ENCODE measurements around the gene SLC49A3.
"Not testable (repeated sequence)": the region's sequence is repeated elsewhere in the genome, so short reads cannot be mapped to it uniquely, and the experiment has no call there.

Gene SLC49A3

DNA sequence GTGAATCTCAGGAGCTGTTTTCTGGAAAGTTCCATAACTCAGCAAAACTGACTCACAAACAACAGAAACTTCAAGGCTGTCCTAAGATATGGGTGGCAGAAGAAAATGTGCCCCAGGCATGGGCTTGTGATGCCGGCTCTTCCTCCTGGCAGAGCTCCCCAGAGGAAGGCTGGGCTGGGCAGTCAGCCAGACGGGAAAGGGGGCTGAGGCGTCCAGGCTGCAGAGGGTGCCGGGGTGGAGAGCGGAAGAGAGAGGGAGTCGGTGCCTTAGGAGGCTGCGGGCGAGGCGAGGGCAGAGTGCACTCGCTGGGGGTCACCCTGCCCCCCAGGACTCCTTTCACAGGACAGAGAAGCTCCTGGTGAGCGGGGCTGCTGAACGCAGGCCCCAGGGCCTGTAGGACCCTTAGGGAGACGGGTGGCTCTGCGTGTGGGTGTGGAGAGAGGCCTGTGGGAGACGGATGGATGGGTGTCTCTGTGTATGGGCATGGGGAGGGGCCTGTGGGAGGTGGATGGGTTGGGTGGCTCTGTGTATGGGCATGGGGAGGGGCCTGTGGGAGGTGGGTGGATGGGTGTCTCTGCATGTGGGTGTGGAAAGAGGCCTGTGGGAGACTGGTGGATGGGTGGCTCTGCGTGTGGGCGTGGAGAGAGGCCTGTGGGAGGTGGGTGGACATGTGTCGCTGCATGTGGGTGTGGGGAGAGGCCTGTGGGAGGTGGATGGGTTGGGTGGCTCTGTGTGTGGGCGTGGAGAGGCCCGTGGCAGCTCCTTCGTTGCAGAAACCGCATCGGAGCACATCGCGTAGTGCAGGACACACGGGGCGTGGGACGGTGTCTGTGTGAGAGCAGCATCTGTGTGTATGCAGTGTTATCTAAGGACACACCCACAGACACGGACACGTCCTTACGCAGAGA, 32.6 kb upstream of the SLC49A3 start:
- no peak for DNase-seq

DNA sequence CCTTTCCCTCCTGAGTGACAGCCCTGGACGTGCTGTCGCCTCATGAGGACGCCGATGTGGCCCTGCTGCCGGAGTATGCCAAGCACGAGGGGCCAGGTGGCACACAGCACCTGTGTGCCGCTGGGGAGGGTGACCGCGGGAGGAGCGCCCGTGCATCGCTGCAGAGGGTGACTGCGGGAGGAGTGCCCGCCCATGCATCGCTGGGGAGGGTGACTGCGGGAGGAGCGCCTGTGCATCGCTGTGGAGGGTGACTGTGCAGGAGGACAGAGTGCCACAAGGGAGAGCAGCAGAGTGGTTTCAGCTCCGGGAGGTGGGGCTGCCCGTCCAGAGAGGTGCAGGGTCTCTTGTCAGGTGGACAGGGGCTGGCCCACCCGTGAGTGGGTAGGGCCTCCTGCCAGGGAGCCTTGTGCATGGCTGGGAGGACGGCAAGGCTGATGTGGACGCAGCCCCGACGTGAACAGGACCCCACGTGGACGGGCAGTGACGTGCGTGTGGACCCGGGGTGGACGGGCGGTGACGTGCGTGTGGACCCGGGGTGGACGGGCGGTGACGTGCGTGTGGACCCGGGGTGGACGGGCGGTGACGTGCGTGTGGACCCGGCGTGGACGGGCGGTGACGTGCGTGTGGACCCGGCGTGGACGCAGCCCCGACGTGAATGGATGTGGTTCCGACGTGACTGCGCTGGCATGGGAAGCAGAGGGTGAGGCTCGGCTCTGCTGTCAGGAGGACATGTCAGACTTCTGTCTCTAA, 31.3 kb upstream of the SLC49A3 start:
- DNase-seq: no peak

DNA sequence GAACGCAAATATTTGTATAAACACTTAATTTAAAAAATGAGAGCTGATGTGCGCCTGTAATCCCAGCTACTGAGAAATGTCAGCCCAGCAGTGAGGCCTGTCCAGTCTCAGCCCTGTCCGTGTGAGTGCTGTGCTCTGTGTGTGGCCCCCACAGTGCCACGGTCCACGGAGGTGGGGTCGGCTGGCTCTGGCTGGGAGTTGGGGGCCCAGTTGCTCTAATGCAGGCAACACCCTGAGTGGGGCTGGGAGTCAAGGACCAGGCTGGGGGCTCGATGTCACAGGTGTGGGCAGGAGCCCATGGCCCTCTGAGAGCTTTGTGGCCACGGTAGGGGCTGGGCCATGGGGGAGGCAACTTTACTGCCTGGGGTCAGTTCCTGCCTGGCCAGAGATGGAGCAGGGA, 29.5 kb upstream of the SLC49A3 start:
- DNase-seq: no peak

DNA sequence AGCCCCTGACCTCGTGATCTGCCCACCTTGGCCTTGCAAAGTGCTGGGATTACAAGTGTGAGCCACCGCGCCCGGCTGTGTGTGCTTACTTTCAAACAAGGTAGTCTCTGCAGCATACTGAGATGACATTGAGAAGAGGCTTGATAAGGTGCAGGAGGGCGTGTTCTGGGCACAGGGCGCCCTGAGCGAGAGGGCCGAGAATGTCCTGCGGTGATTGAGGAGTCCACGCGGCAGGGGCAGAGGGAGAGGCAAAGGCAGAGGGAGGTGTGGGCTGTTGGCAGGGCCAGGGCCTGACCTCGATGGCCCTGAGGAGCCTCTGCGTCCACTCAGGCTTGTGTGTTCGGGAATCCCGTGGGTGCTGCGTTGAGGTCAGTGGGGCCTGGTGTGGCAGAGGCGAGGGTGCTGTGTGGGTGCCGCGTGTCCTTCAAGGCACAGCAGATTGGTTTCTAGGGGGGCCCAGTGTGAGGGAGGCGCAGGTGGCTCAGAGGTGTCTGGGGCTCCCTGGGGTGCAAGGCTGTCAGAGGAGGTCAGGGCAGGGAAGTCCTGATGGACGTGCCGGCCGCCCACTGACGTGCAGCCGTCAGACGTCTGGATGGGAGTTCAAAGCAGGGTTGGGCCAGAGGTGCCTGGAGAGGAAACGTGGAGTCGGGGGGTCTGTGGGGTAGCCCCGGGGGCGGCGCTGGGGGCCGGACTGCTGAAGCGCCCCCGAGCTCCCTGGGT, 28.8 kb upstream of the SLC49A3 start:
- no peak for DNase-seq

DNA sequence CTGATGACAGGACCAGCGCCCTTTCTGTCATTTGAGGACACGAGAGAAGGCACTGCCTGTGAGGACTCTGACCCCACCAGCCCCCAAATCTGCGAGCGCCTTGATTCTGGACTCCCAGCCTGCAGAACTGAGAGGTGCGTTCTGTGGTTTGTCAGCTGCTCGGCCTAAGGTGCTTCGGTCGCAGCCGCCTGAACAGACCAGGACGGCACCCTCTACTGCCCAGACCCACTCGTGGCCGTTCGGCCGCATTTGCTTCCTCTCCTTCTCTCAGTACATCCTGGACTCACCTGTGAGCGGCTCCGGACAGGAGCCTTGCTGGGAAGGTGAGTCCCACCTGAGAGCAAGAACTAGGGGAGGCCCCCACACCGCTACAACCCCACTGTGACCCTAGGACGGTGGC, 25.1 kb upstream of the SLC49A3 start:
- no peak for DNase-seq

DNA sequence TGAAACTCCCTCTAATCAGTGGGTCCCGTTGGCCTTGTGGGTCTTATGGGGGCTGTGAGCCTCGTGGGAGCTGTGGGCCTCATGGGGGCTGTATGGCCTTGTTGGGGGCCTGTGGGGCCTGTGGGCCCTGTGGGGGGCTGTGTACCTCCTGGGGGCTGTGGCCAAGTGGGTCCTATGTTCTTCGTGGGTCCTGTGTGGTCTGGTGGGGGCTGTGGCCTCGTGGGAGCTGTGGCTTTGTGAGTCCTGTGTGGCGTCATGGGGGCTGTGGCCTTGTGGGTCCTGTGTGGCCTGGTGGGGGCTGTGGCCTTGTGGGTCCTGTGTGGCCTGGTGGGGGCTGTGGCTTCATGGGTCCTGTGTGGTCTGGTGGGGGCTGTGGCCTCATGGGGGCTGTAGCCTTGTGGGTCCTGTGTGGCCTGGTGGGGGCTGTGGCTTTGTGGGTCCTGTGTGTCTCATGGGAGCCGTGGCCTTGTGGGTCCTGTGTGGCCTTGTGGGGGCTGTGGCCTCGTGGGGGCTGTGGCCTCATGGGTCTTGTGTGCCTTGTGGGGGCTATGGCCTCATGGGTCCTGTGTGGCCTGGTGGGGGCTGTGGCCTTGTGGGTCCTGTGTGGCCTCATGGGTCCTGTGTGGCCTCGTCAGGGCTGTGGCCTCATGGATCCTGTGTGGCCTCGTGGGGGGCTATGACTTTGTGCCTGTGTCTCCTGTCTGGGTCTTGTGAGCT, 24.1 kb upstream of the SLC49A3 start:
- DNase-seq: no peak

DNA sequence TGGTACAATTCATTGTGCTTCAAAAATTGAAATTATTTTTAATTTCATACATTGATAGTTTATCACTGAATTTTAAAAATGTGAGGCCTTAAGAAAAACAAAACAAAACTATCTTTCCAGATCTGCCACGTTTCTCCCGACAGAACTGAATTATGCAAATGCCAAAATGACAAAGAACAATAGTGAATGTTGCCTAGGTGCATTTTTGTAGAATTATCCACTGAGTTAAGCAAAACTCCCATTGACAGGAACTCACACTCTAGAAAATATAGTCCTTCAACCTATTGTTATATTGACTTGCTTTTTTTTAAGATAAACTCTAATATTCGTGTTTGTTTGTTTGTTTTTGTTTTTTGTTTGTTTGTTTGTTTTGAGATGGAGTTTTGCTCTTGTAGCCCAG, 23.1 kb upstream of the SLC49A3 start:
- DNase-seq: no peak

DNA sequence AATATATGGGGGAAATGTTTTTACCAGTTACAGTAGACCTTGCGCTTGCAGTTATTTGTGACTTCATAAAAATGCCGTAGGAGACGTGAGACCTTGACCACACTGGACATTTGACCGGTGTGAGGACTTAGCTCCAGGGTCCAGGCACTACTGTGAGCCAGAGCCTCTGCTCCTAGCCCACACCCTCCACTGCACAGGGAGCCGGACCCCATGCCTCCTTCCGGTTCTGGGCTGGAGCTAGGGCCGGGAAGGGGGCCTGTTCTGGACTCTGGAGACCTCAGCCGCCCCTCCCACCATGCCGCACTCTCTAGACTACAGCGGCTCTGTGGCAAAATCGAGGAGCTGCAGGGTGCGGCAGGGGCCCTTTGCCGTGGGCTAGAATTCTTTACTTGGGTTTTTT, 22.0 kb upstream of the SLC49A3 start:
- no peak for DNase-seq

DNA sequence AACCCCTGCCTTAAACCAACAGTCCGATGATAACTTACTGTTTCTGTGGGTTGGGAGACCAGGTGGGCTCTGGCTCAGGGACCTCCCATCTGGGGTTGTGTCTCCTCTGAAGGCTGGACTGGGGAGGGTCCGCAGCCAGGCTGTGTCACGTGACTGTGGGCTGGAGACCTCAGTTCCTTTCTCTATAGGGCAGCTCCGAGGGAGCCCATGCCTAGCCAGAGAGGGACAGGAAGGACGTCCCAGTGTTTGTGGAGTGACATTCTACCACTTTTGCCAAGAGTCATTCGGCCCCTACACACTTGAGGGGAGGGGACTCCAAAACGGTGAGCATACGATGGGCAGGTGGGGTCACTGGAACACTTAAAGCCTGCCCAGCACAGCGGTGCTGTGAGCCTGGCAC, 21.2 kb upstream of the SLC49A3 start:
- no peak for DNase-seq

DNA sequence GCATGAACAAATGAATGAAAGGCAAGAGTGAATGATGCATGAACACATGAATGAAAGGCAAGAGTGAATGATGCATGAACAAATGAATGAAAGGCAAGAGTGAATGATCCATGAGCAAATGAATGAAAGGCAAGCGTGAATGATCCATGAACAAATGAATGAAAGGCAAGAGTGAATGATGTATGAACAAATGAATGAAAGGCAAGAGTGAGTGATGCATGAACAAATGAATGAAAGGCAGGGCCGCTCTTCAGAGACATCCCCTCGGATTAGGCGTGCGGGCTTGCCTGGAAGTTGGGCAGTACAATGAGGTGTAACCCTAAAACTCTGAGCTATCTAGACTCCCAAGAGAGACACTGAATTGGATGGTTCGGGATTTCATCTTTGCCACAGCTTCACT, 20.4 kb upstream of the SLC49A3 start:
- no peak for DNase-seq

DNA sequence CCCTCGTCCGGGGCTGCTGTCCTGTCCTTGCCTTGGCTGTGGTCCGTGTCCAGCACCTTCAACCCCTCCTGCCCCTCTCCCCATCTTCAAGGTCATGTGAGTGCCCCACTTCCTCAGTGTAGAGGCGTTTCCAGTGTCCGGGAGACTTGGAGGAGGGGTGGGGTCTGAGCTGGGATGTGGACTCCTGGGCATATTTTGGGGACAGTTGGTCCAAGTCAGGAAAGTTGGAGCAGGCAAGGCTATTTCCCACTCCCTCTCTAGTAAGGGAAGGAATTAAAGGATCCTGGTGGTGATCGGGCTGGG, 19.6 kb upstream of the SLC49A3 start:
- DNase-seq: no peak

DNA sequence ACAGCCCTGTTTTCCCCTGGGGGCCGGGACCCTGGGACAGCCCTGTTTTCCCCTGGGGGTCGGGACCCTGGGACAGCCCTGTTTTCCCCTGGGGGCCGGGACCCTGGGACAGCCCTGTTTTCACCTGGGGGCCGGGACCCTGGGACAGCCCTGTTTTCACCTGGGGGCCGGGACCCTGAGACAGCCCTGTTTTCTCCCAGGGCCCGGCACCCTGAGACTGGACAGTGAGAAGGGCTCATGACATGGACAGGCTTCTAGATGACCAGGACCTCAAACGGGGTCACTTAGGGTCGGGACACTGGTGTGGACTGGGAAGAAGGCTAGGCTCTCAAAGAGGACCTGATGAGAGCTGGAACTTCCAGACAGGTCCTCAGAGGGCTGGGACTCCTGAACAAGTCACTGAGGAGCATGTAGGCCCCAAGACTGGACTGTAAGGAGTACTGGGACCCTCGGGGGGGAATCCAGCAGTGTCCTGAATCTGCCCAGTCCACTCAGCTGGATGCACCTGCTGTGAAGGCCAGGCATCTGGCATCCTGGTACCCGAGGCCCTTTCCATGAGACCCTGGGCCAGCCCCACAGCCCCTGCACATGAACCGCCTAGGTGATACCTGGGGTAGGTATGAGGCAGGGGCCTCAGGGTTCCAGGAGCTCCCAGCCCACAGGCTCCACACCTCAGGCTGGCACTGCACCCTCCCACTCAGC, 19.1 kb upstream of the SLC49A3 start:
- DNase-seq: no peak

DNA sequence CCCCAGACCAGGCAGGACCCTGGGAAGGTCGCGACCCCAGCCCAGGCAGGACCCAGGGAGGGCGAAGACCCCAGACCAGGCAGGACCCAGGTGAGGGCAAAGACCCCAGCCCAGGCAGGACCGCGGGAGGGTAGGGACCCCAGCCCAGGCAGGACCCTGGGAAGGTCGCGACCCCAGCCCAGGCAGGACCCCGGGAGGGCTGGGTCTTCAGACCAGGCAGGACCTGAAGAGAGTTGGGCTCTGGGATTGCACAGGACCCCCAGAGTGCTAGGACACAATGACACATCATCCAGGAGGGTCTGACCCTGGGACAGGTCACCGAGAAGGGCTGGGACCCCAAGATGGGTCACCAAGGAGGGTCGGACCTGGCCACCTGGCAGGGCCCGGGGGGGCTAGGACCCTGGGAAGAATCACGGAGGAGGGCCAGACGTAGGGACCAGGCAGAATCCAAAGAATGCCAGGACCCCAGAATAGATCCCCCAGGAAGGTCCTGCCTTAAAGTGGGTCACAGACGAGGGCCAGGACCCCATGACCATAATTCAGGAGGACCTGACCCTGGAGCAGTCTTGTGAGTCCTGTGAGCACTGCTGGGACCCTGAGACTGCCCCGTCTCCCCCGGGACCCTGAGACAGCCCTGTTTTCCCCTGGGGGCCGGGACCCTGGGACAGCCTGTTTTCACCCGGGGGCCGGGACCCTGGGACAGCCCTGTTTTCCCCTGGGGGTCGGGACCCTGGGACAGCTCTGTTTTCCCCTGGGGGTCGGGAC, 18.1 kb upstream of the SLC49A3 start:
- DNase-seq: no peak

DNA sequence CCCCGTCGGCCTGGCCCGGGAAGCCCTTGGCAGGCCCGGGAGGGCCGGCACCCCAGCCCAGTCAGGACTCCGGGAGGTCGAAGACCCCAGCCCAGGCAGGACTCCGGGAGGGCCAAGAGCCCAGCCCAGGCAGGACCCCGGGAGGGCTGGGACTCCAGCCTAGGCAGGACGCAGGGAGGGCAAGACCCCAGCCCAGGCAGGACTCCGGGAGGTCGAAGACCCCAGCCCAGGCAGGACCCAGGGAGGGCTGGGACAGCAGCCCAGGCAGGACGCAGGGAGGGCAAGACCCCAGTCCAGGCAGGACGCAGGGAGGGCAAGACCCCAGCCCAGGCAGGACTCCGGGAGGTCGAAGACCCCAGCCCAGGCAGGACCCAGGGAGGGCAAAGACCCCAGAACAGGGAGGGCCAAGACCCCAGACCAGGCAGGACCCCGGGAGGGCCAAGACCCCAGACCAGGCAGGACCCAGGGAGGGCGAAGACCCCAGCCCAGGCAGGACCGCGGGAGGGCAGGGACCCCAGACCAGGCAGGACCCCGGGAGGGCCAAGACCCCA, 17.2 kb upstream of the SLC49A3 start:
- DNase-seq: not testable (repeated sequence)

DNA sequence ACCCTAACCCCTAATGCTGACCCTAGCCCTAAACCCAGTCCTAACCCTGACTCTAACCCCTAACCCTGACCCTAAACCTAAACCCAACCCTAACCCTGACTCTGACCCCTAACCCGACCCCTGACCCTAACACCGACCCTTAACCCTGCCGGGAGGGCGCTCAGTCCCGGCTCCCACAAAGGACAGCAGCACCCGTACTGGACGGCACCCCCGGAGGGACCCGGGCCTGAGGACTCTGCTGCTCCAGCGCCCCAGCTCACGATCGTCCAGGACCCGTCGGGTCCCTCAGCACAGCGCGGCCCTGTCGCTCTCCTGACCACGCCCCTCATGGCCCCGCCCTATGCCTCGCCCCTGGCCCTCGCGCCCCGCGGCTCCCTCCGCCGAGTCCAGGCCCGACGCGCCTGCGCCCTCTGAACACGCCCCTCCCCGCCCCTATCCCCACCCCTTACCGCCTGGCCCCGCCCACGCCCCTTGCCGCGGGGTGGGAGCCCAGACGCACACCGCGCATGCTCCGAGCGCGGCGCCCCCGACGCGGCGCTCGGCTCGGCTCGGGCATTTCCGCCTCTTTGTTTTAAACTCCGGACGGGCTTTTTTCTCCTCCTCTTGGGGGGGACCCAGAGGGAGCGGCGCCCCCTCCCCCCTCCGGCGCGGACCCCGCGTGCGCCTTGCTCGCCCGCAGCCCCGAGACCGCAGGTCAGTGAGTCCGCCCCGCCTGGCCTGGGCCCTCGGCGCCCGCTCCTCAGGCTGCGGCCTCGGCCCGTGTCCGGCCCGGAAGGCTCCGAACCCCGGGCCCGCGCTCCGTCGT, 16.5 kb upstream of the SLC49A3 start, which contains the start of gene PCGF3:
PCGF3 (plus strand) TSS at position 555 of the 805 bp plus-strand sequence. CDS start 27,849 bp downstream, outside the sequence.
- DNase-seq: peak; percentile 66 to 74

DNA sequence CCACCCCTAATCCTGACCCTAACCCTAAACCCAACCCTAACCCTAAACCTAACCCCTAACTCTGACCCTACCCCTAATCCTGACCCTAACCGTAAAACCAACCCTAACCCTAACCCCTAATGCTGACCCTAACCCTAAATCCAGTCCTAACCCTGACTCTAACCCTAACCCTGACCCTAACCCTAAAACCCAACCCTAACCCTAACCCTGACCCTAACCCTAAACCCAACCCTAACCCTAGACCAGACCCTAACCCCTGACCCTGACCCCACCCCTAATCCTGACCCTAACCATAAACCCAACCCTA, 16.0 kb upstream of the SLC49A3 start:
- DNase-seq: no peak

DNA sequence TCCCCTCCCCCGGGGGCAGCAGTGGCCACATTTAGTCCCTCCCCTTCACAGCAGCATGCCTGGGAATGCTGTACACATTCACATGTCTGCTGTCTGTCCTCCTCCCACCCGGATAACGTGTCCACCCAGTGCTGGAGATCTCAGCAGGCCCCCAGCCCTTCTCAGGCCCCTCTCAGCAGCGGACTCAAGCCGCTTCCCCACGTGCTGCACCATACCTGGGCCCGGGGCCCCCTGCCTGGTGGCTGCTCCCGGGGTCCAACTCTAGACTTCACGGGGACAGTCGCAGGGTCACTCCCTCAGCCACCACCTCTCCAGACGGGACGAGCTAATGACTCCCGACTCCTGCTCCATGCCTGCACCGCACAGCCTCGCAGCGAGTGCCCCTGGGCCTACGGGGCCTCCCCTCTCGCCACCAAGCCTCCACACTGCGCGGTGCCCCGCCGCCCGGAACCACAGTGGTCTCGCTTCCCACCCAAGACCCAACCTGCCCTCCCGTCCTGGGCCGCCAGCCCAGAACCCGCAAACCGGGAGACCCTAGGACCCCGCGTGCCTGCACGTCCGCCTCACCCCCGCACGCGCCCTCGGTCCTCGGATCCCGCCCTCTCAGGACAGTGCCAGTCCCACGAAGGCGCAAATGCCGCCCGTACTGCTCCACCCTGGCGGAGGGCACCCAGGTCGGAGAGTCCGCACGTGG, 15.4 kb upstream of the SLC49A3 start:
- no peak for DNase-seq

DNA sequence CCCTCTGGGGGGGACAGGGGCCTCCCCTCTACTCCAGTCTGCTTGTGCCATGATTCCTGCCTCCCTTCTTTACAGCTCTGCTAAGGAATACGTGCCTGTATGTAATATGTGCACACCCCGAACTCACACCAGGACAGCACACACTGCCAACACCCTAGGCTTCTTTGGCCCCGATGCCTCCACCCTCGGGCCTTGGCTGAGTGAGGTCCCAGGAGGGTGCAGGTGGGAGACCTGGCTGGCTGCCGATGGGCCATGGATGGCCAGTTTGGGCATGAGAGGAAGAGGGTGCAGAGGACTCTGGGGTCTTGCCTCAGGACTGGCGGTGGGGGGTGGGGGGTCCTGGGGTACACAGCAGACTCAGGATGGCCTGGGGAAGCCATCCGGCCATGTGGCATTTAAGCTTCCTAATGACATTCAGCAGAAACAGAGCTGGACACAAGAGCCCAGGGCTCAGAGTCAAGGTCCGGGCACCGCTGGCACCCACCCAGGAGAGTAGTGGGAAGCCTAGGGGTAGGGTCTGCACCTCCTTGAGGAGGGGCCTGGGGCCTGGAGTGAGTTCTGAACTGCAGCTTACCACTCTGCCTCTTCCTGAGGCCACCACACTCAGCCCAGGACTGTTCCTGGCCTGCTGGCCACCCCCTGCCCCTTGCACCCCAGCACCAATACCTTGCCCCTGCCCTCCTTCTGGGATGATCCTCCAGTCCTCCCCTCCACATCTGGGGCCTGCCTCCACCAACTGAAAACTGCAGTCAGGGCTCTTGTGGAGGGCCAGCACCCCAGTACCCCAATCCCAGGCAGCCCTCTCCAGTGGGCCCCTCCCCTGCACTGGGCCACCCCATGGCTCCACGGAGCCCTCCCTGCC, 14.6 kb upstream of the SLC49A3 start:
- DNase-seq: no peak

DNA sequence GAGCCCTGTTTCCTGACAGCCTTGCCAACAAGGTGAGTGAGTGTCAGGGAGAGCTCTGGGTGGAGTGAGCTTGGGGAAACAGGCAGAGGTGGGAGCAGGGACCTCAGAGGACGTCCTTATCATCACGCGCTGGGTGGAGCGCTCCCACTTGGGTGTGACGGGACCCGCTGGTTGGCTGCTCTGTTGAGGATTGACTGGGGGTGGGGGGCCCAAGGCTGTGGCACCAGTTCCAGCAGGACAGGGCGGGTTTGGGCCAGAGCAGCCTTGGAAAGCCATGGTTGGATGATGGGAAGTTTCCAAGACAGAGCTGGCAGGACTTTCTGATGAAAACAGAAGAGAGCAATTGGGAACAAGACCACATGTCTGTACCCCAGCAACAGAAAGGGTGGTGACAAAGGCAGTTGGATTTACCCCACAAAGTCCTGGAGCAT, 13.7 kb upstream of the SLC49A3 start:
- no peak for DNase-seq

Measured in AML-193 (cell line).